A549 (cell line): ENCODE measurements around the gene GABRR2. TPM values are rescaled to one million over a fixed set of nuclear protein-coding genes. Genes with fewer than 3 reads are reported as not detected.

Experiments used
- ATAC-seq, 2 experiments: fragments of 200-7000 bp in 1 of 2; fragments of >200 bp in 1 of 2; cut with Nextera tagmentation in 1 of 2; cut with Tn5 transposase in 1 of 2; 3 replicates each; pipeline versions ENCODE4 v1.8.0 to v1.9.1; 2018 to 2020; ENCODE audit warnings: mild to moderate bottlenecking in 1 of 2, moderate library complexity in 1 of 2
- CTCF ChIA-PET: fragments of 300-600 bp; sonication (Branson Sonifier 250); formaldehyde crosslinking; extraction: SDS; loops from one replicate; lab custom pipeline; 2021; ENCODE audit warnings: antibody characterized with exemption, inconsistent platforms; lab: Yijun Ruan, JAX
- POLR2A ChIA-PET: fragments of 350-600 bp; formaldehyde crosslinking; extraction: SDS; loops from one replicate; lab custom pipeline; 2021; ENCODE audit warnings: antibody characterized with exemption, inconsistent platforms; lab: Yijun Ruan, JAX
- DNase-seq, 2 experiments: peaks; one replicate each; pipeline versions ENCODE4 v3.0.0 to v3.0.0-alpha.2; 2011 to 2016; ENCODE audit warnings: low read depth in 1 of 2, low spot score in 1 of 2
- FAIRE-seq: peaks from 2 replicates; lab custom pipeline; 2011; peaks lifted over from hg19 to GRCh38; lab: Jason Lieb, UNC
- H3K27ac ChIP-seq, 2 experiments: fragments of >200 bp; sonication (Bioruptor Twin); formaldehyde crosslinking; 3 replicates each; pipeline ENCODE4 v1.5.1; 2016 to 2017
- H3K4me1 ChIP-seq: fragments of >200 bp; sonication (Bioruptor Twin); formaldehyde crosslinking; 3 replicates; pipeline ENCODE4 v1.6.1; 2016
- H3K4me2 ChIP-seq: fragments of >200 bp; sonication (Bioruptor Twin); formaldehyde crosslinking; 3 replicates; pipeline ENCODE4 v1.6.1; 2016
- H3K4me3 ChIP-seq: fragments of >200 bp; sonication (Bioruptor Twin); formaldehyde crosslinking; 3 replicates; pipeline ENCODE4 v1.5.1; 2016
- H3K9me3 ChIP-seq: fragments of >200 bp; sonication (Bioruptor Twin); formaldehyde crosslinking; 3 replicates; pipeline ENCODE4 v1.6.1; 2016
- BCL3 ChIP-seq: fragments of >200 bp; sonication (Bioruptor Twin); formaldehyde crosslinking; IDR thresholded peaks from 3 replicates; pipeline ENCODE4 v1.6.1; 2016
- CBX8 ChIP-seq: fragments of 200-600 bp; sonication (generic); IDR thresholded peaks from 2 replicates; pipeline ENCODE4 v1.6.1; 2016
- CHD2 ChIP-seq: fragments of 150-350 bp; IDR thresholded peaks from 2 replicates; pipeline ENCODE4 v1.6.1; 2014; ENCODE audit warnings: low read length; ENCODE audit not compliant: partially characterized antibody
- CHD4 ChIP-seq: fragments of 200-600 bp; sonication (generic); IDR thresholded peaks from 2 replicates; pipeline ENCODE4 v1.6.1; 2016; ENCODE audit warnings: antibody characterized with exemption, mild to moderate bottlenecking, borderline replicate concordance
- EHF ChIP-seq: fragments of 250-450 bp; sonication (Bioruptor Pico); IDR thresholded peaks from 2 replicates; pipeline ENCODE4 v1.5.0; 2020; ENCODE audit warnings: mild to moderate bottlenecking
- EHMT2 ChIP-seq: fragments of 200-600 bp; sonication (generic); IDR thresholded peaks from 2 replicates; pipeline ENCODE4 v1.6.1; 2016; ENCODE audit warnings: antibody characterized with exemption, low read depth, mild to moderate bottlenecking, moderate library complexity
- ELK1 ChIP-seq: fragments of 150-350 bp; IDR thresholded peaks from 2 replicates; pipeline ENCODE4 v1.6.1; 2014; ENCODE audit warnings: low read depth, mild to moderate bottlenecking, low read length
- EP300 ChIP-seq, 2 experiments: fragments of >200 bp; sonication (Bioruptor Twin); formaldehyde crosslinking; IDR thresholded peaks; 2 replicates in 1 of 2; 3 replicates in 1 of 2; pipeline ENCODE4 v1.6.1; 2016 to 2017
- ESRRA ChIP-seq: fragments of 150-350 bp; IDR thresholded peaks from 2 replicates; pipeline ENCODE4 v1.6.1; 2014; ENCODE audit warnings: mild to moderate bottlenecking, low read length, borderline replicate concordance
- FOSB ChIP-seq: fragments of 250-450 bp; sonication (Bioruptor Pico); IDR thresholded peaks from 2 replicates; pipeline ENCODE4 v1.5.0; 2020; ENCODE audit warnings: mild to moderate bottlenecking, moderate library complexity
- HOXB13 ChIP-seq: fragments of 250-450 bp; sonication (Bioruptor Pico); IDR thresholded peaks from 2 replicates; pipeline ENCODE4 v1.5.0; 2020; ENCODE audit warnings: low read depth, mild to moderate bottlenecking, moderate library complexity
- MAX ChIP-seq: IDR thresholded peaks from 2 replicates; pipeline ENCODE4 v1.6.1; 2012
- NFE2L2 ChIP-seq: fragments of 150-350 bp; conservative IDR thresholded peaks from 2 replicates; pipeline ENCODE4 v1.6.1; 2014; ENCODE audit warnings: low read length
- POLR2A ChIP-seq: IDR thresholded peaks from 2 replicates; pipeline ENCODE4 v1.6.1; 2012; ENCODE audit warnings: mild to moderate bottlenecking, low read length
- POLR2AphosphoS2 ChIP-seq: conservative IDR thresholded peaks from 2 replicates; pipeline ENCODE4 v1.6.1; 2012; ENCODE audit warnings: low read length, improper control_type of control experiment, inconsistent platforms
- RAD21 ChIP-seq, 2 experiments: fragments of >200 bp in 1 of 2; sonication (Bioruptor Twin) in 1 of 2; formaldehyde crosslinking in 1 of 2; IDR thresholded peaks in 1 of 2; conservative IDR thresholded peaks in 1 of 2; 2 replicates in 1 of 2; 3 replicates in 1 of 2; pipeline ENCODE4 v1.6.1; 2012 to 2018; ENCODE audit warnings: inconsistent platforms in 1 of 2
- SREBF2 ChIP-seq: fragments of 450-650 bp; IDR thresholded peaks from 2 replicates; pipeline ENCODE4 v1.6.1; 2014; ENCODE audit warnings: mild to moderate bottlenecking, moderate library complexity
- ZFP36 ChIP-seq: fragments of 450-650 bp; IDR thresholded peaks from 2 replicates; pipeline ENCODE4 v1.6.1; 2014; ENCODE audit warnings: borderline replicate concordance; ENCODE audit not compliant: partially characterized antibody
- ZNF302 ChIP-seq: fragments of 250-450 bp; sonication (Bioruptor Pico); IDR thresholded peaks from 2 replicates; pipeline ENCODE4 v1.9.0; 2021; ENCODE audit warnings: inconsistent platforms, mild to moderate bottlenecking, moderate library complexity
- WGBS: methylation state at CpG from one replicate; pipeline ENCODE4 v1.1.6; 2017; ENCODE audit errors: missing lambda C conversion rate; 5-methylcytosine and 5-hydroxymethylcytosine counted together
- polyA plus RNA-seq, 4 experiments: library from polyadenylated mRNA; depleted of rRNA in 3 of 4; stranded (reverse); fragments of >200 nt; fragmentation: RNase III in 1 of 4; extraction: RNeasy Plus Mini Kit Qiagen cat#74134 plus additional on column Dnase treatment in 1 of 4; gene quantifications; 2 replicates in 3 of 4; 3 replicates in 1 of 4; pipeline ENCODE4 v1.2.3, GENCODE V29; 2011 to 2017

GABRR2 gene
- polyA plus RNA-seq, 2 of the 4 experiments (the other 2 are of a cell fraction): 0.08 to 0.09 TPM

- TF ChIP-seq RAD21 (conservative IDR thresholded peaks at IDR 0.05 in 1 of 2, IDR thresholded peaks at IDR 0.05 in 1 of 2) (no peak), EHF (CRISPR knock-in tag) (no peak), ELK1 (no peak)
These were observed 27.6 kb downstream of the GABRR2 start (continued) for GRCh38 chr6:89287351-89288028.

GRCh38 chr6:89286516-89286915, 28.6 kb downstream of the GABRR2 start:
- Histone ChIP-seq H3K4me1 (no peaks in the 10 kb centered on the region), H3K9me3 (no peaks in the 10 kb centered on the region), H3K4me3 (no peak overlapping the region), H3K4me2 (no peak overlapping the region), H3K27ac (no peak overlapping the region)
- DNase-seq: no peak
- ChIA-PET CTCF (no interaction called here), POLR2A (no interaction called here)
- no peak for FAIRE-seq
- no peak for ATAC-seq
- TF ChIP-seq CHD2 (no peak), ZNF302 (no peak), CHD4 (no peak), ZFP36 (no peak), CBX8 (no peak)
- 37% methylated on average over 6 of the region's 6 CpGs for WGBS

- no peak for ATAC-seq
These were observed 29.9 kb downstream of the GABRR2 start for GRCh38 chr6:89284963-89285735.

GRCh38 chr6:89284081-89284480, 31.0 kb downstream of the GABRR2 start:
- H3K4me2 ChIP-seq: no peak overlapping the region
- TF ChIP-seq SREBF2 (no peak), FOSB (CRISPR knock-in tag) (no peak), POLR2AphosphoS2 (no peak), POLR2A (no peak), HOXB13 (CRISPR knock-in tag) (no peak), BCL3 (no peak), MAX (no peak)
- H3K9me3 ChIP-seq: no peaks in the 10 kb centered on the region
- CTCF ChIA-PET: interaction anchor here (0.9 kb wide), 1 partner anchor 28 kb away, joined by 3 read pairs; no protein-coding TSS in a partner anchor
- no peak overlapping the region for H3K4me3 ChIP-seq
- 39% methylated on average over 3 of the region's 3 CpGs for WGBS
- POLR2A ChIA-PET: no interaction called here
- no peak for DNase-seq
- FAIRE-seq: no peak
- ATAC-seq: no peak
- H3K4me1 ChIP-seq: no peaks in the 10 kb centered on the region
- H3K27ac ChIP-seq: no peak overlapping the region

More at GRCh38 chr6:89284963-89285735, 29.9 kb downstream of the GABRR2 start:
- FAIRE-seq (no peak), DNase-seq (no peak)
- Histone ChIP-seq H3K9me3 (no peaks in the 10 kb centered on the region), H3K4me2 (no peak overlapping the region), H3K4me3 (no peak overlapping the region), H3K27ac (no peak overlapping the region), H3K4me1 (no peaks in the 10 kb centered on the region)
- no peak for TF ChIP-seq SREBF2
- no peak for TF ChIP-seq HOXB13 (CRISPR knock-in tag)
- TF ChIP-seq EP300 (IDR thresholded peaks at IDR 0.05): no peak
- TF ChIP-seq NFE2L2: no peak
- no peak for TF ChIP-seq ESRRA
- TF ChIP-seq ZFP36: no peak
- TF ChIP-seq ELK1: no peak
- TF ChIP-seq POLR2A: no peak
- no peak for TF ChIP-seq EHMT2
- ChIA-PET POLR2A (no interaction called here), CTCF (no interaction called here)
- 73% methylated on average over 13 of the region's 15 CpGs for WGBS
